HepG2 (cell line): ENCODE data around the gene SLC2A5. TPM values are rescaled to one million over a fixed set of nuclear protein-coding genes. Genes with fewer than 3 reads are reported as not detected.

Experiments
- ATAC-seq: fragments of 200-7000 bp; cut with Tn5 transposase; 3 replicates; pipeline ENCODE4 v1.9.1; 2020; ENCODE audit warnings: mild to moderate bottlenecking, moderate library complexity
- BruUV-seq: library from RNA; stranded (reverse); fragments of 400-500 nt; replicated peaks from 2 replicates; lab custom pipeline; 2021; lab: Mats Ljungman, UMichigan
- CTCF ChIA-PET: fragments of 300-600 bp; formaldehyde crosslinking; extraction: SDS; loops from one replicate; lab custom pipeline; 2021; ENCODE audit warnings: low total read pairs, inconsistent platforms, low intra/inter-chr PET ratio; lab: Yijun Ruan, JAX
- POLR2A ChIA-PET: fragments of 350-600 bp; sonication (Branson Sonifier 250); formaldehyde crosslinking; loops from one replicate; lab custom pipeline; 2020; ENCODE audit warnings: antibody characterized with exemption, inconsistent platforms; lab: Yijun Ruan, JAX
- DNase-seq: peaks from one replicate; pipeline ENCODE4 v3.0.0-alpha.2; 2015; ENCODE audit warnings: low spot score
- FAIRE-seq: peaks from 3 replicates; lab custom pipeline; 2011; peaks lifted over from hg19 to GRCh38; lab: Jason Lieb, UNC
- H2AFZ ChIP-seq: one replicate; pipeline ENCODE4 v1.6.1; 2011; ENCODE audit warnings: low read length, inconsistent platforms
- H3K27ac ChIP-seq: fragments of 300-600 bp; 3 replicates; pipeline ENCODE4 v1.8.0; 2011; ENCODE audit warnings: mixed run types, mild to moderate bottlenecking, mixed read lengths, low read length, inconsistent platforms; ENCODE audit not compliant: insufficient read depth; ENCODE audit errors: extremely low read length
- H3K27me3 ChIP-seq, 2 experiments: fragments of 200-600 bp in 1 of 2; 2 replicates in 1 of 2; 3 replicates in 1 of 2; pipeline versions ENCODE4 v1.6.0 to v1.8.0; 2011; ENCODE audit warnings: low read length in 2 of 2, mild to moderate bottlenecking in 2 of 2, moderate library complexity in 2 of 2, inconsistent platforms in 1 of 2; ENCODE audit not compliant: insufficient read depth in 2 of 2, control insufficient read depth in 1 of 2
- H3K36me3 ChIP-seq, 2 experiments: fragments of 200-600 bp in 1 of 2; replicated peaks in 1 of 2; 2 replicates in 1 of 2; 3 replicates in 1 of 2; pipeline versions ENCODE4 v1.5.1 to v1.8.0; 2011; ENCODE audit warnings: low read length in 2 of 2, inconsistent platforms in 1 of 2; ENCODE audit not compliant: insufficient read depth in 2 of 2, control insufficient read depth in 1 of 2
- H3K4me1 ChIP-seq: 2 replicates; pipeline ENCODE4 v1.5.1; 2012; ENCODE audit warnings: low read length, inconsistent platforms; ENCODE audit not compliant: insufficient read depth
- H3K4me2 ChIP-seq: 2 replicates; pipeline ENCODE4 v1.6.0; 2011; ENCODE audit warnings: low read depth, low read length, inconsistent platforms
- H3K4me3 ChIP-seq, 3 experiments: fragments of 200-600 bp in 1 of 3; sonication (generic), shearing (Covaris generic) in 1 of 3; replicated peaks in 1 of 3; 2 replicates each; pipeline ENCODE4 v1.5.1; 2011 to 2016; ENCODE audit warnings: low read length in 3 of 3, inconsistent platforms in 2 of 3, low read depth in 2 of 3, mild to moderate bottlenecking in 2 of 3, control low read depth in 1 of 3, mixed read lengths in 1 of 3; ENCODE audit not compliant: insufficient read depth in 1 of 3
- H3K79me2 ChIP-seq: one replicate; pipeline ENCODE4 v1.6.1; 2011; ENCODE audit warnings: low read length, inconsistent platforms; ENCODE audit not compliant: insufficient read depth
- H3K9ac ChIP-seq: 2 replicates; pipeline ENCODE4 v1.6.0; 2011; ENCODE audit warnings: mild to moderate bottlenecking, low read depth, low read length, inconsistent platforms; ENCODE audit not compliant: insufficient read depth
- H3K9me3 ChIP-seq: 2 replicates; pipeline ENCODE4 v1.5.1; 2012; ENCODE audit warnings: mild to moderate bottlenecking, low read length
- H4K20me1 ChIP-seq: 2 replicates; pipeline ENCODE4 v1.6.0; 2011; ENCODE audit warnings: inconsistent platforms, mild to moderate bottlenecking, low read length, moderate library complexity; ENCODE audit not compliant: insufficient read depth
- RFX3 ChIP-seq: IDR thresholded peaks from 2 replicates; pipeline ENCODE4 v1.6.1; 2016; ENCODE audit warnings: missing biosample characterization, missing genetic modification reagents
- SNAPC5 ChIP-seq: sonication (generic); formaldehyde crosslinking; IDR thresholded peaks from 2 replicates; pipeline ENCODE4 v1.8.1; 2023; ENCODE audit warnings: mild to moderate bottlenecking, missing genetic modification reagents, borderline replicate concordance
- THRA ChIP-seq: sonication (generic); formaldehyde crosslinking; IDR thresholded peaks from 2 replicates; pipeline ENCODE4 v1.4.0; 2020; ENCODE audit warnings: missing genetic modification reagents, borderline replicate concordance
- TRIM22 ChIP-seq: fragments of 450-650 bp; IDR thresholded peaks from 2 replicates; pipeline ENCODE4 v1.6.1; 2017
- ZBTB42 ChIP-seq: sonication (generic); formaldehyde crosslinking; IDR thresholded peaks from 2 replicates; pipeline ENCODE4 v1.5.0; 2020; ENCODE audit warnings: mild to moderate bottlenecking, missing genetic modification reagents
- ZNF121 ChIP-seq: sonication (generic); formaldehyde crosslinking; IDR thresholded peaks from 2 replicates; pipeline ENCODE4 v1.5.0; 2020; ENCODE audit warnings: mild to moderate bottlenecking, missing genetic modification reagents
- ZNF17 ChIP-seq: sonication (generic); formaldehyde crosslinking; IDR thresholded peaks from 2 replicates; pipeline ENCODE4 v1.5.0; 2020; ENCODE audit warnings: mild to moderate bottlenecking, missing genetic modification reagents
- ZNF333 ChIP-seq: sonication (generic); formaldehyde crosslinking; IDR thresholded peaks from 2 replicates; pipeline ENCODE4 v1.4.0; 2020; ENCODE audit warnings: mild to moderate bottlenecking, missing genetic modification reagents, borderline replicate concordance
- ZNF407 ChIP-seq: sonication (generic); formaldehyde crosslinking; IDR thresholded peaks from one replicate; pipeline ENCODE4 v1.5.1; 2020; ENCODE audit warnings: mild to moderate bottlenecking, missing genetic modification reagents; ENCODE audit errors: not compliant biosample characterization
- ZNF557 ChIP-seq: sonication (generic); formaldehyde crosslinking; IDR thresholded peaks from 2 replicates; pipeline ENCODE4 v1.4.0; 2020; ENCODE audit warnings: missing genetic modification reagents
- ZNF83 ChIP-seq: sonication (generic); formaldehyde crosslinking; IDR thresholded peaks from 2 replicates; pipeline ENCODE4 v1.4.0; 2020; ENCODE audit warnings: missing genetic modification reagents, mild to moderate bottlenecking, borderline replicate concordance
- ZZZ3 ChIP-seq: sonication (generic); formaldehyde crosslinking; IDR thresholded peaks from 2 replicates; pipeline ENCODE4 v1.4.0; 2020; ENCODE audit warnings: missing genetic modification reagents, mild to moderate bottlenecking, borderline replicate concordance
- WGBS: methylation state at CpG from one replicate; pipeline ENCODE4 v1.1.6; 2017; ENCODE audit warnings: low lambda C conversion rate; 5-methylcytosine and 5-hydroxymethylcytosine counted together
- in situ Hi-C: cut with HindIII; loops from 2 replicates; pipeline ENCODE4 v1.10.0; 2017; ENCODE audit warnings: low pct_unique_long_range_greater_than_20kb; ENCODE audit not compliant: extremely low pct_ligation_motif_present
- intact Hi-C: fragments of 100-400 bp; cut with micrococcal nuclease; formaldehyde crosslinking; loops from one replicate; pipeline ENCODE4 v1.10.0; 2022; ENCODE audit not compliant: unreplicated experiment
- polyA plus RNA-seq, 8 experiments: library from polyadenylated mRNA; depleted of rRNA in 3 of 8; stranded (reverse) in 7 of 8; unstranded in 1 of 8; fragments of >200 nt; fragmentation: Illumina TruSeq in 4 of 8; extraction: Trizol in 4 of 8; gene quantifications; 2 replicates each; pipeline versions ENCODE4 v1.2.1 to v1.2.3, GENCODE V29; 2011 to 2016; ENCODE audit warnings: low read depth in 4 of 8, missing spikeins in 1 of 8, mixed read lengths in 1 of 8; ENCODE audit not compliant: insufficient read depth in 1 of 8
- total RNA-seq, 5 experiments: library from RNA; depleted of rRNA; stranded (reverse); fragments of >200 nt; fragmentation: Illumina TruSeq; extraction: Trizol; gene quantifications; 2 replicates each; pipeline ENCODE4 v1.2.3, GENCODE V29; 2016; ENCODE audit warnings: low read depth in 1 of 5

SLC2A5 gene
- total and polyA plus RNA-seq, 2 of the 13 experiments (the other 11 are each of a cell fraction or from before 2014, with no cell fraction given), result 0.04 to 0.54 TPM

GRCh38 chr1:9048551-9048950, 20.9 kb downstream of the SLC2A5 start (continued):
- TF ChIP-seq ZNF17 (CRISPR knock-in tag), result no peak

- ATAC-seq, result no peak
- no peak overlapping the region for H3K4me3 ChIP-seq
- BruUV-seq, result no TSS peak
- H3K9ac ChIP-seq, result no peak overlapping the region
- H3K27me3 ChIP-seq, result peaks cover 0 to 7% of the 10 kb centered on the region in 2 experiments; a peak in 2 of 5 replicates
- DNase-seq, result no peak
- in situ Hi-C loops (no loop called here), intact Hi-C loops (no loop called here)
- H2AFZ ChIP-seq, result no peak overlapping the region
- H3K79me2 ChIP-seq, result no peaks in the 10 kb centered on the region
- no peaks in the 10 kb centered on the region for H3K4me1 ChIP-seq
- ChIA-PET CTCF (no interaction called here), POLR2A (no interaction called here)
- no peak overlapping the region for H3K4me2 ChIP-seq
- no peak overlapping the region for H3K27ac ChIP-seq
- no peak for TF ChIP-seq ZNF407 (CRISPR knock-in tag)
- no peak for TF ChIP-seq ZNF333 (CRISPR knock-in tag)
- TF ChIP-seq ZNF557 (CRISPR knock-in tag), result no peak
- no peak for TF ChIP-seq ZNF83 (CRISPR knock-in tag)
- TF ChIP-seq ZZZ3, result no peak
- TF ChIP-seq ZNF121 (CRISPR knock-in tag), result no peak
- no peak for TF ChIP-seq THRA (CRISPR knock-in tag)
- no peak for TF ChIP-seq RFX3
- no peak for TF ChIP-seq ZBTB42 (CRISPR knock-in tag)
- TF ChIP-seq SNAPC5 (CRISPR knock-in tag), result no peak
- TF ChIP-seq TRIM22, result no peak
- no peaks in the 10 kb centered on the region for H3K36me3 ChIP-seq
- no peak for FAIRE-seq
- H4K20me1 ChIP-seq, result no peaks in the 10 kb centered on the region
- 18% methylated on average over 2 of the region's 2 CpGs for WGBS
- no peaks in the 10 kb centered on the region for H3K9me3 ChIP-seq
These were observed 22.4 kb downstream of the SLC2A5 start for GRCh38 chr1:9047019-9047418.
